GM19035 (cell line): ENCODE results near the gene ENOPH1.
"Not testable (repeated sequence)": the region's sequence is repeated elsewhere in the genome, so short reads cannot be mapped to it uniquely, and the experiment has no call there.

ENCODE experiments used
- ATAC-seq: cut with Tn5 transposase; IDR thresholded peaks from one replicate; pipeline ENCODE4 v1.9.1; 2021; ENCODE audit not compliant: unreplicated experiment

The ENOPH1 gene

GRCh38 chr4:82430193-82430963 is at the start of gene ENOPH1, which contains the start of gene HNRNPDL:
Gene ENOPH1 (plus strand): TSS chr4:82430590. CDS start chr4:82430830, 240 bp downstream.
Gene HNRNPDL (minus strand): TSS chr4:82430462. CDS start chr4:82429690, 772 bp downstream.
- ATAC-seq: peak; percentile 78

- ATAC-seq: no peak
Measured at GRCh38 chr4:82380831-82381230, 49.6 kb upstream of the ENOPH1 start.

- ATAC-seq: no peak
Measured at GRCh38 chr4:82381235-82381634, 49.2 kb upstream of the ENOPH1 start.

GRCh38 chr4:82381661-82382296 is 48.6 kb upstream of the ENOPH1 start:
- ATAC-seq: no peak

GRCh38 chr4:82382751-82383150 is 47.6 kb upstream of the ENOPH1 start:
- ATAC-seq: no peak

GRCh38 chr4:82386312-82386711 is 44.1 kb upstream of the ENOPH1 start:
- not testable (repeated sequence) for ATAC-seq

- no peak for ATAC-seq
Measured at GRCh38 chr4:82388405-82388804, 42.0 kb upstream of the ENOPH1 start.

GRCh38 chr4:82390061-82390460 is 40.3 kb upstream of the ENOPH1 start:
- ATAC-seq: not testable (repeated sequence)

- ATAC-seq: no peak
Measured at GRCh38 chr4:82394896-82395295, 35.5 kb upstream of the ENOPH1 start.

- no peak for ATAC-seq
Measured at GRCh38 chr4:82397527-82397926, 32.9 kb upstream of the ENOPH1 start.

GRCh38 chr4:82398263-82398662 is 32.1 kb upstream of the ENOPH1 start:
- no peak for ATAC-seq

GRCh38 chr4:82401600-82401999 is 28.8 kb upstream of the ENOPH1 start:
- ATAC-seq: no peak

- no peak for ATAC-seq
Measured at GRCh38 chr4:82402196-82402775, 28.1 kb upstream of the ENOPH1 start.

- ATAC-seq: no peak
Measured at GRCh38 chr4:82403725-82404124, 26.7 kb upstream of the ENOPH1 start.

GRCh38 chr4:82415061-82415460 is 15.3 kb upstream of the ENOPH1 start:
- ATAC-seq: not testable (repeated sequence)

GRCh38 chr4:82415922-82416365 is 14.4 kb upstream of the ENOPH1 start:
- ATAC-seq: no peak

- no peak for ATAC-seq
Measured at GRCh38 chr4:82419451-82419850, 10.9 kb upstream of the ENOPH1 start.

- no peak for ATAC-seq
Measured at GRCh38 chr4:82421796-82422560, 8.4 kb upstream of the ENOPH1 start.

- ATAC-seq: no peak
Measured at GRCh38 chr4:82422616-82423015, 7.8 kb upstream of the ENOPH1 start.

GRCh38 chr4:82423245-82424054 is 6.9 kb upstream of the ENOPH1 start:
- no peak for ATAC-seq
